ENCODE data around the gene SRGAP3.

DNA sequence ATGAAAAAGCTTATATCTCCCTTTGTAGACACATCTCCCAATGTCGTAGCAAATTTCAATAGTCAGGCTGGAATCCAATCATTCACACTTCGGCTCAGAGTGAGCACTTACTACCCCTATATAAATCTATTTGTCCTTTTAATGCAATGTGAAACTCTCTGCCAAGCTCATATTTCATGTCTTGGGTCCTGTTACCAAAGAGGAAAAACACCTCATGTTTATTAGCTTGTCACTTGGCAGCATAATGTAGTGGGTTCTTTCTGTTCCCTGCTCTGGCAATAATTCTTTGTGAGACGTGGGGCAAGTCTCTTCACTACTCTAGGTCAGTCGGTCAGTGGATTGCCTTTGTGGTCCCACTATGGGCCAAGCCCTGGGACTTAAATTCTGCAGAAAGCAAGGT lies 107.1 kb downstream of the SRGAP3 start:
- TF ChIP-seq, protein P1, sequence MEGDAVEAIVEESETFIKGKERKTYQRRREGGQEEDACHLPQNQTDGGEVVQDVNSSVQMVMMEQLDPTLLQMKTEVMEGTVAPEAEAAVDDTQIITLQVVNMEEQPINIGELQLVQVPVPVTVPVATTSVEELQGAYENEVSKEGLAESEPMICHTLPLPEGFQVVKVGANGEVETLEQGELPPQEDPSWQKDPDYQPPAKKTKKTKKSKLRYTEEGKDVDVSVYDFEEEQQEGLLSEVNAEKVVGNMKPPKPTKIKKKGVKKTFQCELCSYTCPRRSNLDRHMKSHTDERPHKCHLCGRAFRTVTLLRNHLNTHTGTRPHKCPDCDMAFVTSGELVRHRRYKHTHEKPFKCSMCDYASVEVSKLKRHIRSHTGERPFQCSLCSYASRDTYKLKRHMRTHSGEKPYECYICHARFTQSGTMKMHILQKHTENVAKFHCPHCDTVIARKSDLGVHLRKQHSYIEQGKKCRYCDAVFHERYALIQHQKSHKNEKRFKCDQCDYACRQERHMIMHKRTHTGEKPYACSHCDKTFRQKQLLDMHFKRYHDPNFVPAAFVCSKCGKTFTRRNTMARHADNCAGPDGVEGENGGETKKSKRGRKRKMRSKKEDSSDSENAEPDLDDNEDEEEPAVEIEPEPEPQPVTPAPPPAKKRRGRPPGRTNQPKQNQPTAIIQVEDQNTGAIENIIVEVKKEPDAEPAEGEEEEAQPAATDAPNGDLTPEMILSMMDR (IDR thresholded peaks at IDR 0.05): no peak
- TF ChIP-seq POLR2A (IDR thresholded peaks at IDR 0.05): no peak
